DND-41 (cell line): ENCODE measurements around the gene LAMA2.

Experiments used
- ATAC-seq: fragments of 200-7000 bp; cut with Tn5 transposase; 3 replicates; pipeline ENCODE4 v1.9.1; 2021; ENCODE audit warnings: low read depth; ENCODE audit not compliant: insufficient read depth
- DNase-seq: peaks from one replicate; pipeline ENCODE4 v3.0.0-alpha.2; 2020
- H2AFZ ChIP-seq: 2 replicates; pipeline ENCODE4 v1.6.0; 2012; ENCODE audit warnings: low read depth, low read length
- H3K27ac ChIP-seq: 2 replicates; pipeline ENCODE4 v1.5.1; 2012; ENCODE audit warnings: low read length, inconsistent platforms
- H3K27me3 ChIP-seq: fragments of 200-600 bp; sonication (generic); 2 replicates; pipeline ENCODE4 v1.6.0; 2012; ENCODE audit warnings: low read length, mild to moderate bottlenecking, inconsistent platforms; ENCODE audit not compliant: insufficient read depth, poor library complexity
- H3K36me3 ChIP-seq: 2 replicates; pipeline ENCODE4 v1.5.1; 2012; ENCODE audit warnings: low read length, inconsistent platforms; ENCODE audit not compliant: insufficient read depth
- H3K4me1 ChIP-seq: 2 replicates; pipeline ENCODE4 v1.5.1; 2012; ENCODE audit warnings: mild to moderate bottlenecking, low read length; ENCODE audit not compliant: insufficient read depth
- H3K4me2 ChIP-seq: 2 replicates; pipeline ENCODE4 v1.6.0; 2012; ENCODE audit warnings: mild to moderate bottlenecking, moderate library complexity, low read length, inconsistent platforms; ENCODE audit not compliant: insufficient read depth
- H3K4me3 ChIP-seq, 2 experiments: fragments of 200-600 bp in 1 of 2; shearing (Covaris generic) in 1 of 2; 2 replicates each; pipeline ENCODE4 v1.5.1; 2012 to 2016; ENCODE audit warnings: inconsistent platforms in 2 of 2, low read length in 2 of 2, mild to moderate bottlenecking in 2 of 2, low read depth in 1 of 2, moderate library complexity in 1 of 2
- H3K79me2 ChIP-seq: 2 replicates; pipeline ENCODE4 v1.6.0; 2012; ENCODE audit warnings: low read length, inconsistent platforms; ENCODE audit not compliant: insufficient read depth
- H3K9ac ChIP-seq: 2 replicates; pipeline ENCODE4 v1.6.0; 2012; ENCODE audit warnings: low read depth, mild to moderate bottlenecking, inconsistent platforms, low read length, moderate library complexity
- H3K9me3 ChIP-seq: 2 replicates; pipeline ENCODE4 v1.5.1; 2012; ENCODE audit warnings: low read length, moderate library complexity, mild to moderate bottlenecking, inconsistent platforms; ENCODE audit not compliant: insufficient read depth, severe bottlenecking
- H4K20me1 ChIP-seq: 2 replicates; pipeline ENCODE4 v1.6.0; 2012; ENCODE audit warnings: low read length; ENCODE audit not compliant: insufficient read depth
- EZH2 ChIP-seq: IDR thresholded peaks from 3 replicates; pipeline ENCODE4 v1.6.1; 2012; ENCODE audit warnings: borderline replicate concordance, low read depth, mild to moderate bottlenecking, moderate library complexity, low read length, inconsistent platforms; ENCODE audit not compliant: severe bottlenecking
- TF ChIP-seq, protein P1 (sequence below): IDR thresholded peaks from 2 replicates; pipeline ENCODE4 v1.5.1; 2012; ENCODE audit warnings: borderline replicate concordance, low read length, moderate library complexity, mild to moderate bottlenecking; ENCODE audit not compliant: poor library complexity, severe bottlenecking; ENCODE audit errors: extremely low read depth

The LAMA2 gene

DNA sequence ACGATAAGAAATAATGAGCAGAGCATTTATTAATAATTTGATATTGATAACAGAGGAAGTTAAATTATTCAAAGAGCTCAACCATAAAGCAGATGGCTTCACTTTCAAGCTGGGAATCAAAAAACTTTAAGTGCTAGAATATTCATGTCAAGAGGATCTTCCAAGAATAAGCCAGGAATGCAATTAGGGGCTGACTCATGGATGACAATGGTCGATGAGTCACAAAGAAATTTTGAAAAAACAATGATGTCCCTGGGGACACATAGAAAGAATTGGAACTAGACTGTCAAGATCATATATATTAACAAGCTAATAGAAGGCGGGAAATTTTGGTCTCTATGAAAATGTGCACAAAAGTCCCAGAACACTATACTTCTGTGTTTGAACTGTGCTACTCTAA lies 304.1 kb downstream of the LAMA2 start:
- Histone ChIP-seq H3K9me3 (no peaks in the 10 kb centered on the region), H4K20me1 (no peaks in the 10 kb centered on the region), H3K9ac (no peak overlapping the region), H3K4me1 (no peaks in the 10 kb centered on the region), H3K27me3 (no peaks in the 10 kb centered on the region), H3K4me2 (no peak overlapping the region), H3K79me2 (no peaks in the 10 kb centered on the region), H2AFZ (no peak overlapping the region), H3K27ac (no peak overlapping the region), H3K4me3 (no peak overlapping the region), H3K36me3 (no peaks in the 10 kb centered on the region)
- DNase-seq (no peak), ATAC-seq (no peak)
- no peak for TF ChIP-seq EZH2
- TF ChIP-seq, protein P1, sequence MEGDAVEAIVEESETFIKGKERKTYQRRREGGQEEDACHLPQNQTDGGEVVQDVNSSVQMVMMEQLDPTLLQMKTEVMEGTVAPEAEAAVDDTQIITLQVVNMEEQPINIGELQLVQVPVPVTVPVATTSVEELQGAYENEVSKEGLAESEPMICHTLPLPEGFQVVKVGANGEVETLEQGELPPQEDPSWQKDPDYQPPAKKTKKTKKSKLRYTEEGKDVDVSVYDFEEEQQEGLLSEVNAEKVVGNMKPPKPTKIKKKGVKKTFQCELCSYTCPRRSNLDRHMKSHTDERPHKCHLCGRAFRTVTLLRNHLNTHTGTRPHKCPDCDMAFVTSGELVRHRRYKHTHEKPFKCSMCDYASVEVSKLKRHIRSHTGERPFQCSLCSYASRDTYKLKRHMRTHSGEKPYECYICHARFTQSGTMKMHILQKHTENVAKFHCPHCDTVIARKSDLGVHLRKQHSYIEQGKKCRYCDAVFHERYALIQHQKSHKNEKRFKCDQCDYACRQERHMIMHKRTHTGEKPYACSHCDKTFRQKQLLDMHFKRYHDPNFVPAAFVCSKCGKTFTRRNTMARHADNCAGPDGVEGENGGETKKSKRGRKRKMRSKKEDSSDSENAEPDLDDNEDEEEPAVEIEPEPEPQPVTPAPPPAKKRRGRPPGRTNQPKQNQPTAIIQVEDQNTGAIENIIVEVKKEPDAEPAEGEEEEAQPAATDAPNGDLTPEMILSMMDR, result no peak

DNA sequence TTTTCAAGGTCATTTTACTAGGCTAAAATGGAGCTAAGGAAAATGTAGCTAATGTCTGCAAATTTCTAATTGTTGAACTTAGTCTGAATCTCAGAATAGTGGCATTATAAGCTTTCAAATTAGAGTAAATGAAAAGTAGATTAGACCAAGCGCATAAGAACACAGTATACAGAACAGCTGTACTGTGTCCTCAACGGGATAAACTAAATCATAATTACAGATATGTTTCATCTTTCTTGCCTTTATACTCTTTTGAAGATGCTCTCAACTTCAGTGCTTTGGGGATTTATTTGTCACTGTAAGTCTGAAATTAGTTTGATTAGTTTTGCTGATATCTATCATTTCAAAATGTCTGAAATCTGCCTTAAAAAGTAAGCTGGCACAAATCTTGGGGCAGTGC lies 305.4 kb downstream of the LAMA2 start:
- H3K4me1 ChIP-seq, result no peaks in the 10 kb centered on the region
- no peak overlapping the region for H3K27ac ChIP-seq
- ATAC-seq, result no peak

DNA sequence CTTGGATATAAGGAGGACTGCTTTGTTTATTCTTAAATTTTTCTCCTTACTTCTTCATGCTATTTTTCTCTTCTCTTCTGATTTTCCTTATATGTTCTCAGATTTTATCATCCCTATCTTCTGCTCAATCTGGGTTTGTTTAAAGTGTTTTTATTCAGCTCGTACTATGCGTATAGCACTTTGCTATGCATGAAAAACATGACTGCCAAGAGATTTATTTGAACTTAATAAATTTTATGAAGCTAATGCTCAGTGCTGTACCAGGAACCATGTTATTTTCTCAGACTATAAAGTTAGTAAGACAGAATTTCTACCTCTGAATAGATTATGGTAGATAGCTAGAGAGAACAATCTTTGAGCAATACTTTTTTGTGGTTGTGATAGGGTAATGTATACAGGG lies 305.9 kb downstream of the LAMA2 start:
- DNase-seq (no peak), ATAC-seq (no peak)
- H3K9ac ChIP-seq, result no peak overlapping the region
- TF ChIP-seq EZH2, result no peak
- TF ChIP-seq, protein P1, result no peak
- H2AFZ ChIP-seq, result no peak overlapping the region
- no peaks in the 10 kb centered on the region for H3K9me3 ChIP-seq
- no peak overlapping the region for H3K4me3 ChIP-seq
- H4K20me1 ChIP-seq, result no peaks in the 10 kb centered on the region
- H3K27ac ChIP-seq, result no peak overlapping the region
- H3K27me3 ChIP-seq, result no peaks in the 10 kb centered on the region
- H3K79me2 ChIP-seq, result no peaks in the 10 kb centered on the region
- no peaks in the 10 kb centered on the region for H3K36me3 ChIP-seq
- H3K4me2 ChIP-seq, result no peak overlapping the region
- H3K4me1 ChIP-seq, result no peaks in the 10 kb centered on the region

More for the DNA sequence above, 305.4 kb downstream of the LAMA2 start:
- no peaks in the 10 kb centered on the region for H3K27me3 ChIP-seq
- no peak overlapping the region for H3K4me3 ChIP-seq
- H4K20me1 ChIP-seq, result no peaks in the 10 kb centered on the region
- no peak overlapping the region for H3K9ac ChIP-seq
- H2AFZ ChIP-seq, result no peak overlapping the region
- H3K36me3 ChIP-seq, result no peaks in the 10 kb centered on the region
- no peaks in the 10 kb centered on the region for H3K79me2 ChIP-seq
- DNase-seq, result no peak
- no peak for TF ChIP-seq EZH2
- TF ChIP-seq, protein P1, result no peak
- no peaks in the 10 kb centered on the region for H3K9me3 ChIP-seq
- H3K4me2 ChIP-seq, result no peak overlapping the region

DNA sequence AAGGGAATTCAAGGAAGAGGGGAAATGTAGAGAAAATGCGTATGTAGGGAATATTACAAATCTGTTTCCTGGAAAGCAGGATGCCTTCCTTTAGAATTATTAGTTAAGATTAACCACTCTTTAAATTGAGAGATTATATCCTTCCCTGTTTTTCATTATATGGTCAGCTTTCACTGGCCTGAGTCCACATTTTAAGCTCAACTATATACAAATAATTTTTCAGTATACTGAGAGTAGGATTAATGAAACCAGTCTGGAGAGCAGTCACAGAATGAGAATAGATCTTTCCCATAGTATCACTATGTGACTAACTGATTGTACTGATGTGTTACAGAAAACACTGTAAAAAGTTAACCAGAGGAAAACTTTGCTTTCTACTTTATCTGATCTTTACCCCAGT lies 306.3 kb downstream of the LAMA2 start:
- no peaks in the 10 kb centered on the region for H3K36me3 ChIP-seq
- no peaks in the 10 kb centered on the region for H3K27me3 ChIP-seq
- no peak for TF ChIP-seq EZH2
- TF ChIP-seq, protein P1, result no peak
- H3K9ac ChIP-seq, result no peak overlapping the region
- H3K79me2 ChIP-seq, result no peaks in the 10 kb centered on the region
- no peaks in the 10 kb centered on the region for H3K9me3 ChIP-seq
- DNase-seq, result no peak
- no peak overlapping the region for H3K4me2 ChIP-seq
- no peaks in the 10 kb centered on the region for H3K4me1 ChIP-seq
- H4K20me1 ChIP-seq, result no peaks in the 10 kb centered on the region
- H3K4me3 ChIP-seq, result no peak overlapping the region
- no peak overlapping the region for H2AFZ ChIP-seq
- no peak overlapping the region for H3K27ac ChIP-seq
- no peak for ATAC-seq
